Activated CD8-positive, alpha-beta memory T cell treated with anti-CD3 and anti-CD28 coated beads, Interleukin-2, amount 50 U/mL, for 1 hour (primary cell): ENCODE data around the gene SRP14.

ENCODE experiments used
- DNase-seq: peaks from one replicate; pipeline ENCODE4 v3.0.0-alpha.2; 2020; ENCODE audit errors: extremely low read depth

SRP14 gene

DNA sequence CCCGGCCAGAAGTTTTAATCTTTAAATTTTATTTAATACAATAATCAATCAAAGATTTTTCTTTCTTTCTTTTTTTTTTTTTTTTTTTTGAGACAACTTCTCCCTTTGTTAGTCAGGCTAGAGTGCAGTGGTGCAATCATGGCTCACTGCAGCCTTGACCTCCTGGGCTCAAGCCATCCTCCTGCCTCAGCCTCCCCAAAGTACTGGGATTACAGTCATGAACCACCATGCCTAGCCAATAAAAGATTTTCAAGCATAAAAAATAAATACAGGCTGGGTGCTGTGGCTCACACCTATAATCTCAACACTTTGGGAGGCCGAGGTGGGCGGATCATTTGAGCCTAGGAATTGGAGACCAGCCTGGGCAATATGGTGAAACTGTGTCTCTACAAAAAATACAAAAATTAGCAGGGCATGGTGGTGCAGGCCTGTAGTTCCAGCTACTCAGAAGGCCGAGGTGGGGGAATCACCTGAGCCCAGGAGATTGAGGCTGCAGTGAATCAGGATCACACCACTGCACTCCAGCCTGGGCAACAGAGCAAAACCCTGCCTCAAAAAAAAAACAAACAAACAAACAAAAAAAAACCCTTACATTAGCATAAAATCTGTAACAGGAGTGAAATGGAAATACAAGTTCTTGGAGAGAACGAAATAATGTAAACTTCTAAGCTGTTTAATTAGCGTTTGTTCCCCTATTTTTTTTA, 29.1 kb upstream of the SRP14 start:
- DNase-seq, result no peak

DNA sequence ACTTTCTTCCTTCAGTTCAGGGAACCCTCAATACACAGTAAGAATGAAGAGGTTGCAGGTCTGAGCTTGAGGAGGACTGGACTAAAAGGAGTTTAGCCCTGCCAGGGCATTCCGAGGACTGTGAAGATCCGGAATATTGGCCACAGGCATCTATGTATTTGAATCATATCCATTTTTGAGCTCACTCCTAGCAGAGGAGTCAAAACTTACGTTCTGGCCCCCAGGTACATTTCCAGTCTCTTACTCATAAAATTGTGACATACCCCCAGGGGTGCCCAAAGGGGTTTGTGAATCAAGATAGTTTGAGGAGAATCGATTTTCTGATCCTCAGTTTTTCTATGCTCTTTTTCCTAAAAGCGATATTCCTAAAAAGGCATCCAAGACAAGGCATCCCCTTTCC, 27.6 kb upstream of the SRP14 start:
- no peak for DNase-seq

DNA sequence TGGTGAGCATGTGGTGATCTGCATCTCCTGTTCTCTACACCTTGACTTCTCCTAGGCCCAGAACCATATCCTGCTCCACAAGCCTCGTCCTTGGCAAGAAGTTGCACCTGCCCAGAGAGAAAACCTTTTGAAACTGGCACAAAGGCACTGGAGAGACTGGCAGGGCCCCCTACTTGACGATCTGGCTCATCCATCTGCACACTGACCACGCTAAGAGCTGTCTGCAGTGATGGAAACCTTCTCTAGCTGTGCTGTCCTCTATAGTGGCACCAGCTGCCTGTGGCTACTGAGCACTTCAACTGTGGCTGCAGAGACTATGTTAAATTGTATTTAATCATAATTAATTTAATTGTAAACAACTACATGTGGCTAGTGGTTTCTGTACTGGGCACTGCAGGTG, 26.2 kb upstream of the SRP14 start:
- no peak for DNase-seq

DNA sequence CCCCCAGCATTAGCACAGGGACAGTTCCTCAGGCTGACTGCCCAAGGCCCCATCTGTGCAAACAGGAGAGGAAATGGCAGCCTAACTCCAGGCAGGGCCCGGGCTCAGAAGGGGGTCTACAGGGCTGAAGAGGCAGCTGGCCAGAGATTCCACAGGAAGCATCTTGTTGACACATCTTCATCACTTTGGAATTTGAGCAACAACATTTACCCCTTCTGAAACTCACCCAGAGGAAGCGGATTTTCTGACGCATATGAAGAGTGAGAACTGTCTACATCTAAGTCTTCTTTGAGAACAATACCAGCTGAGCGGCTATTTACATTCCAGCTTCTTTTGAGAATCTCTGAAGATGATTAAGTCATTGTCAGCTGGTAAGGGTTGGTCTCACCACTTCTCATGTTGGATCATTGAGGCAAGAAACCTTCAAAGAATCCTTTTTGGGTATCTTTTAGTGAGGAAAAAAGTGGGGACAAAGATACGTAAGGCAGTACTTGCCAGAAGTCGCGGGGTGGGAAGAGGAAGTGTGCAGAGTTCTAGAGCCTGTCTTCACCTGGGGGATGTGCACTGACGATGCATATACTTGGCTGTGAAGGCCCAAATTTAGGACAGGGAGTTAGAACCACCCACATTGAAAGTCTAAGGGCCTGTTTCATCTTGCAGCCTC, 25.4 kb upstream of the SRP14 start:
- no peak for DNase-seq

DNA sequence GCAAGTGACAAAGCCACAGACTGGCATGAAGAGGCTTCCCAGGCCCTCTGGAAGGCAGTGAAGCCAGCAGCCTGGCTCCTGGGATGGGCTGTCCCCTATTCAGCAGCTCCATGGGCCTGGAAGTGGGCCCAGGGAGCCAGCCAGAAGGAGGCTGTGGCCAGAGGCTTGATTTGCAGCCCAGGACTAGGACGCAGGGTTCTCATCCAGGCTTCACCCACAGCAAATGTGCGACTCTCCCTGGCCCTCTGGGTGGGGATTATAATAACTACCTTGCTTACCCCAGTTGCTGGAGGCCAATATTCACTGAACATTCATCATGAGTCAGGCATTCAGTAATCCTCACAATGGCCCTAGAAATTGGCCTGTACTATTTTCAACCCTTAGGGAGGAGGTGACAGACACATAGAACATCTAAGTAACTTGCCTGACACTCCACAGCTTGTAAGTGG, 24.6 kb upstream of the SRP14 start:
- no peak for DNase-seq

DNA sequence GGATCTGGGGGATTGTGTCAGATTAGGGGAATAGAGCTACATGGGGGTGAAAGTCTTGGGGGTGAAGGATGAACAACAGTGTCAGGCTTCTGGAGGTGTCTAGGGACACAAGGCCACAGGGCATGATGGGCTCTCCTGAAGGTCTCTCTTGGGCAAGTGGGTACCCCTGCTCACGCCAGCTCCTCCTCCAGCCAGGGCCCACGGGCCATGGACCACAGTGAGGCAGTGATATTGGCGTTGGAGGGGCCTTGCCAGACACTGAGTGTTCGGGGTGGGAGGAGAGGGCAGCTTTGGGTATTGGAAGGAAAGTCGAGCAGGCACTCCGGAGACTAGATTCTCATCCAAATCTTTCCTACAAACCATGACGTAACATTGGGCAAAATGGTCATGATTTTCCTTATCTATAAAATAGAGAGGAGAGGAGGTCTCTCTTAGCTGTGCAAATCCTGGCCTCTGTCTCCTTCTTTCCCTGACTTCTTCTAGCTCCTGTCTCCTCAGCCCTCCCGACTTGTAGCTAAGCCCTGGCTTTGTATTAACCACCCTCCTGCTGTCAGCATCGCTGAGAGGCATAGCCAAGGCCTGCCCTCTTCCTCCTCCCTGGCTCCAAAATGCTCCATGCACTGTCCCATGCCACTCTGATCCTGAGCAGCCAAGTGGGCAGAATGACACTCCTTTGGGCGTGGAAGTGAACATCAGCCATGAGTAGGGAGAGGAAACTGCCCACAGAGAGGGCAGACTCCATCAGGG, 24.0 kb upstream of the SRP14 start:
- no peak for DNase-seq

DNA sequence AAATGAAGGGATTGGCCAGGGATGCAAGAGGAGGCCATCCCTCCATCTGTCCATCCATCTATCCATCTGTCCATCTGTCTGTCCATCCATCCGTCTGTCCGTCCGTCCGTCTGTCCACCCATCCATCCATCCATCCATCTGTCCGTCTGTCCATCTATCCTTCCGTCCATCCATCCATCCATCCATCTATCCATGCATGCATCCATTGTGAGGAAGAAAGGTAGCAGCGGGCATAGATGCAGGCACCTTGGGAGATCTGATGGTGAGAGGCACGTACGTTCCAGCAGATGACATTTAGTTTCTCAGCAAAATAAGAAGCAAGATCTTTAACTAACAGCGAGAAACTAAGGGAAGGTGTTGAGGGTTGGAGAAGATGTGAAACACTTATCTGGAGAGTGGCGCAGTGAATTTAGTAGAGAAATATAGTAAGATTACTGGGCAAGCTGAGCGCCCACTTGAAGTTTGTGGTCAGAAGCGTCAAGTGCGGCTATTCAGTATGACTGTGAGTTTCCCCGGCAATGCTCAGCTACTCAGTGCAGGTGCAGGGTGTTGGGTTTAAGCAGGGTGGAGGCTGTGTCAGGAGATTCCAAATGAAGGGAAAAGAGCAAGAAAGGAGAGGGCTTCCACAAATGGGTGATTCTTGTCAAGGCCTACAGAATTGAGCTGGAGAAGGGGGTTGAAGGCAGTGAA, 22.4 kb upstream of the SRP14 start:
- DNase-seq, result no peak

DNA sequence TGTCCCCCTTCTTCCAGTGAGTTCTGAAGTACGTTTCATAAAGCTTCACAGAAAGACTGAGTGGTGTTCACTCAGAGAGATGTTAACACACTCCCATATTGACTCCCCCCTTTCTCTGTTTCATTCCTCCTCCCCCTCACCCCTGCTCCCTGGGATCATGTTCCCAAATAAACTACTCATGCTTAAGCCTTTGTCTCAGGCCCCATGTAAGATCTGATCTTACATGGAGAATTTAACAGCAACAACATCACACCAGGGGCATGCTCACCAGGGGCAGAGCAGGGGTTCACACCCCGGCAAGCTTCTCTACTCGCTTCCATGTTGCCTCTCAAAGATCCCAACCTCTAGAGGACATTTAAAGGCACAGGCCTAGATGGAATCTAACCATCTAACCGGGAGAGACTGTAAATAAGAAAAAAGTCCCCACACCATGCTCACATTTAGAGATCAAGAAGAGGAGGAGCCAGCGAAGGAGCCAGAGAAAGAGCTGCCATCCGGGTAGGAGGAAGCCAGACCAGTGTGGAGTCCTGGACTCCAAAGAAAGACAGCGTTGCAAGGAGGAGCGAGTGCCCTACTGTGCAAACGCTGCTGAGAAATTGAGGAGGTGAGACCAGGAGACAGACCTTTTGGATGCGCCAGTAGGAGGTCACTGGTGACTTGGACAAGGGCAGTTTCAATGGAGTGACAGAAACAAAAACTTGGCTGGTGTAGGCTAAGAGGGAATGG, 21.4 kb upstream of the SRP14 start:
- DNase-seq, result no peak

DNA sequence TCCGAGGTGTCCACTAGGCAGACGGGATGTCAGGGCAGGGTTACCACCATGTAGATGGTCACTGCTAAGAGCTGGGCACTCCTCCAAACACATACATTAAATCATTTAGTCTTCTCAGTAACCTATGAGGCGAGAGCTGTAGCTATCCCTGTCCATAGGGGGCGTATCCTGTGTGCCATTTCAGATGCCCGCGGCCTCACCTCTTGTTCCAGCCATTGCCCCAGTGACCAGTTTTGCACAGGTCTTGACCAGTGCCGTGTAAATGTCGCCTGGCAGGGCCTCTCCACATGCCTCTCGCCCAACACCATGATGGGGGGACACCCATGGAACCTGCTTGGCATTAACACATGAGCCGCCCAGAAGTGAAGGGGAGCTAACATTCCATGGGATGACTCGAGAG, 20.8 kb upstream of the SRP14 start:
- no peak for DNase-seq

DNA sequence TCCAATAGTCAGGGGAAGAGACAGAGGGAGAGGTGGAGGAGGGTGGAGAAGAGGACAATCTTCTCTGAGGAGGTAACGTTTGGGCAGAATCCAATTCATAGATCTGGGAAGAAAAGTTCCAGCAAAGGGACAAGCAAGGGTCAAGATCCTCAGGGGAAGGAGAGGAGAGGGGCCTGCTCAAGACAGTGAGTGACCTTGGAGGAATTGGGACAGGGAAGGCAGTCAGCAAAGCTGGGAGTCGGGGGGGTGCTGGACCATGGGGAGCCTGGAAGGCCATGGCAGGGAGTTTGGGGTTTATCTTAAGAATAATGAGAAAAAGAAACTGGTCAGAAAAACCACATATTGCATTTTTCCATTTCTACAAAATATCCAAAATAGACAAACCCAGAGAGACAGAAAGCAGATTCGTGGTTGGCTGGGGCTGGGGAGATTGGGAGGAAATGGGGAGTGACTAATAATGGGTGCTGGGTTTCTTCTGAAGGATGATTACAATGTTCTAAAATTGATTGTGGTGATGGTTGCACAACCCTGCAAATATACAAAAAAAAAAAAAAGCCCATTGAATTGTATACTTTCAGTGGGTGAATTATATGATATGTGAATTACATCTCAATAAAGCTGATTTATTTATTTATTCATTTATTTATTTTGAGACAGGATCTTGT, 19.6 kb upstream of the SRP14 start:
- no peak for DNase-seq

DNA sequence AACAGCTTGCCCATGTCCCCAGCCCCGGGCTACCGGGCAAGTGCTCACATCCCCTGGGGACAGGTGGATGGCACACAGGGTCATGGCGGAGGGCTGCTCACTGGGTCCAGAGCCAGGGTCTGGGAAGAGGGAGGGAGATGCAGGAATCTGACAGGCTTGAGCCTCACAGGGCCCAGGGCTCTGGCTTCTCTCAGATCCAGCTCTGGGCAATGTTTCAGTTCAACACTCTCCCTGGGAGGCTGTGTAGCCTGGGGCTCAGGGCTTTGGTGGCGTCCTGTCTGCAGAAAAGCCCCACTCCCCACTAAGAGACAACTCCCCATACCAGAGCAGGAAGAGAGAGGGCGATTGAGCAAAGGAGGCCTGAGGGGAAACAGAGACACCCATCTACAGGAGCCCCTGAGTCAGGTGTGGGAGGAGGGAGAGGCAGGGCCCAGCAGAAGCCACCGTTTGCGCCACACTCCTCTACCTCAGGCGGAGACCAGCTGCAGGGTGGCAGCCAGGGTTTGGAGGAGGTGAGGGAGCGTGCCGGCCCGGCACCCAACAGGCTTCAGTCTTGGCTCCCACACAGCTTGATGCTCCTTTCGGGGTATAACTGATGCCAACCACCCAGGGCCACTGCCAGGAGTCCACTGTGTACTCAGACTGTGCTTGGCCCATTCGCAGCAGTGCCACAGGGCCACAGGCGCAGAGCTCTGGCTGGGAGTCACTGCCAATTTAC, 16.8 kb upstream of the SRP14 start:
- DNase-seq, result no peak

DNA sequence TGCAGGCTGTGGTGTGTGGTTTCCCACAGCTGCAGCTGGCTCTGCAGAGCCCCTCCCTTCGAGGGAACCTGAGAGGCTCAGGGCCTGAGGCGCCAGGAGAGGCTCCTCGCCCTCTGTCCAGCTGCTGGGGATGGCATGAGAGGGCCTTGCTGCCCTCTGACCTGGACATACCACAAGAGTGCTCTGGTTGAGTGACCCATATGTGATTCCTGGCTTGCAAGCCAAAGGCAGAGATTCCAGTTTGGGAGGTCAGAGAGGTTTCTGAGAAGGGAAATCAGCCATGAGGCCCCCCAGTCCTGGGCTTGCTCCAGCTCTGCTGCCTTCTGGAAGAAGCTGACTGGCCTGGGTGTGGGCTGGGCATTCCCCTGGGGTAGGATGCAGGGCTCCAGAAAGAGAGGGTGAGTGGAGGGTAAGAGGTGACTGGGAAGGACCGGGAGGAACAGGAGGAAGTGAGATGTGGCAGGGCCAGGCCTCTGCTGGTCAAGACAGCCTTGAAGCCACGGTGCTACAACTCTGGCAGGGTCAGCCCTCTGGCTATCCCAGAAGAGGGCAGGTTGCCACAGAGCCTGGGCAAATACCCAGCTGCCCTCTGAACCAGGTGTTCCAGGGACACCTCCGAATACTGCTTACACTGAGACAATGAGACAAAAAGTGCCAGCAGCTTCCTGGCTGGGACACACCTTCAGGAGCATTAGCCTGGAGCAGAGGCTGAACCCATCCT, 16.0 kb upstream of the SRP14 start:
- DNase-seq, result no peak

DNA sequence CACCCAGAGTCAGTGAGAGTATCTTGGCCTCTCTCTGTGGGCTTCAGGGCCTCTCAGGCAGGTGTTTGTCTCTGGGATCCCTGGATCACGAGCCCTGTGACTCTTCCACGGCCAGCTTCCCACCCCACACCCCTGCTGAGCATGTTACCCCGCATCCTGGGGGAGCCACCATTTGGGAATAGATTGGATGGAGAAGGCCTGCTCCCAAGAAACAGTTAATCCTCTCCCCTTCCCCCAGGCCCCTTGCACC, 15.5 kb upstream of the SRP14 start:
- no peak for DNase-seq

DNA sequence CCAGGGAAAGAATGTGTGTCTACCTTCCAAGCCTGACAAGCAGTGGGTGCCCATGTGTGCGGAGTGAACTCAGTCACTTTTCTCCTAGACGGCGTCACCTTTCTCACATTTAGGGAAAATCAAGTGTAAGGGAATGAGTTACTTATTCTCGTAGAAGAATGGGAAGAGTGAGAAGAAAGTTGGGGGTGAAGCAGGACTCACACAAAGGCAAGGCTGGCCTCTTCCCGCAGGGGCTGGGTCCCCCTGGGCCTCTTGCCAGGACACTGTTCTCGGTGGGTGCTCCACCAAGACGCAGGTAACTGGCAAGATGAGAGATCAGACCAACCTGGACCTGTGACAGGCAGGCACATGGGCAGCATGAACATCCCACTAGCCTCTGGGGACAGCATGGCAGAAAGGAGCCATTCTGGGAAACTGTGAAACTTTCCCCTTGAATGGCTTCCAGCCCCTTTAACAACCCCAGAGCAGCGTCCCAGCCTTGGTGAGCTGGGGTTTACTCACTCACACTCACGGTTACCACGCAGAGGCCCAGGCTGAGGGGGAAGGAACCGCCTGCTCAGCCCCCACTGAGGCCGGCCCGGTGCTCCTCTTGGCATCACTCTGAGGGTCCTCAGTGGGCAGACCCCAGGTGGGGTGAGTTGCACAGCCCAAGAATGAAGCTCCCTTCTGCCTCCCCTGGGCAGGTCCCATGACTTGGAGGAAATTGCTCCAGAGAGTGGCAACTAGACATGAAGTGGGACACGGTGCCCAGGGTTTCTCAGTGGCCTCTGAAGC, 15.0 kb upstream of the SRP14 start:
- DNase-seq, result no peak

DNA sequence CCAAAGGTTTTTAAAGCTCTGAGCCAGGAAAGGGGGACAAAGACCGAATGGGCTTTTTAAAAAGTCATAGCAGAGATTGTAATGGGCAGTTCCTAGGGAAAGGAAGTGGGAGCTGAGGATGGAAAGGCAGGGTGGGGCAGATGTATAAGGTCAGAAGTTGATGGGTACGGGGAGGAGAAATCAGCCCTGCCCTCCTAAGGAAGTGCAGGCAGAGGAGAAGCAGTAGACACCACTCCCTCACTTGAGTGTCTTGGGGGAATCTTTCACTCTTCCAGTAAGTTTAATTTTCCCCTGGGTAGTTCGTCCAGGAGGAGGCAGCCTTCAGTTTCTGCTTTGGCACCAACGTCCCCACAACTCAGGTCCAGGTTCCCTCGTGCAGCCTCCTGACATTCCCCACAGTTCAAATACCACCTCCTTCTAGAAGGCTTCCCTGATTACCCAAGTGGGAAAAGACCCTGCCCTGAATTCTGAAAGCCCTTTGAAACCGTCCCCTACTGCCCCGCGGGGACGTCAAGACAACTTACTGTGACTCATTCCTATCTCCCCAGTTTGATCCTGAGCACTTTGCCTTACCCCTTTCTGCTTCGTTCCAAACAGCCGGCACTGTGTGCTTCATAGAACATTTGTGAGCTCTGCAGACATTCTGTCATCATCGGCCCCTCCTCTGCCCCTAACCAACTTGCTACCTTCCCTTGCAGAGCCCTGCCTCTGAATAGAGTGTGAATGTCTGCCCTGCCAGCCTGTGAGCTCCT, 14.3 kb upstream of the SRP14 start:
- no peak for DNase-seq

DNA sequence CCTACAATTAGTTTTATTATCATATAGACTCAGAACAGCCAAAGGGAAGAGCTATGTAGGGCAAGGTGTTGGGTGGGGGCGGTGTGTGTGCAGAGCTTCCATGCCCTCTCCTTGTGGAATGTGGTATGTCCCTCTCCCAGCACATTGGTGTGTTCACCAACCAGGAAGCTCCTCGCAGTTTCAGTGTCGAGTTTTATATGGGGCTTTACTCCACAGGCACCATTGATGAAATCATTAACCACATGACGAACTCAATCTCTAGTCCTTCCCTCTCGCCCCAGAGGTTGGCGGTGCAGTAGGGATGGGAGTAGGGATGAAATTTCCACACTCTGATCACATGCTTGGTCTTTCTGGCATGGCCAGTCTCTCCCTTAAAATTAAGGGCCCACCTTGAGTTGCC, 13.6 kb upstream of the SRP14 start:
- no peak for DNase-seq

DNA sequence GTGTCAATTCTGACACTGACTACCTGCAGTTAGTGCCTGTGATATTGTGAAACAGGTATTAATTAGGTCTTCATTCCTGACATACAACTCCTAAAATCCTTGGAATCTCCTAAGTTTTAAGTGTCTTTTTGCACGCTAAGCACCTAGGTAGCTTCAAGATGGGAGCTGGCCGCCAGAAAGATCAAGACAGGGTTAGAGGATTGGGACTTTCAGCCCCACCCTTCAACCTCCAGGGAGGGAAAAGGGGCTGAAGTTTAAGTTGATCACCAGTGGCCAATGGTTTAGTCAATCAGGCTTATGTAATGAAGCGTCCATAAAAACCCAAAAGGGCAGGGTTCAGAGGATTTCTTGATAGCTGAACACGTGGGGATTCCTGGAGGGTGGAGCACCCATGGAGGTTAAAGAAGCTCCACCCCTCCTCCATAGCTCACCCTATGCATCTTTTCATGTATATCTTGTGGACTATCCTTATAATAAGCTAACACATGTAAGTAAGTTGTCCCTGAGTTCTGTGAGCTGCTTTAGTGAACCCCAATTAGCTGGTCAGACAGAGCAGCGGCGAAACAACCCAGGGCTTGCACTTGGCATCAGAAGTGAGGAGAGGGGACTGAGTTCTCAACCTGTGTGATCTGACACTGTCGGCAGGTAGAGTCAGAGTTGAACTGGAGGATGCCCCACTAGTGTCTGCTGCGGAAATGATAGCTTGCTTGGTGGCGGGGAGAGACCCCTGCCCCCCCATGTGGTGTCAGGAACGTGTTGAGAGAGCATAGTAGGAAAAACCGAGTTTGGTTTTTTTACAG, 12.8 kb upstream of the SRP14 start:
- DNase-seq, result no peak
